Cardiac muscle cell (in vitro differentiated cells and primary cell): ENCODE results near the gene LST1. TPM values are rescaled to one million over a fixed set of nuclear protein-coding genes. Genes with fewer than 3 reads are reported as not detected.

Source experiments
- DNase-seq, 2 donors: peaks; one replicate each; pipeline versions ENCODE4 v3.0.0 to v3.0.0-alpha.2; 2010 to 2017; ENCODE audit warnings: low read depth in 1 of 2, low spot score in 1 of 2
- H3K27ac ChIP-seq: fragments of 200-600 bp; sonication (generic); 2 replicates; pipeline ENCODE4 v1.5.1; 2016
- H3K27me3 ChIP-seq: fragments of 200-600 bp; sonication (generic); 2 replicates; pipeline ENCODE4 v1.6.0; 2016; ENCODE audit warnings: control low read depth
- H3K36me3 ChIP-seq: fragments of 200-600 bp; sonication (generic); 2 replicates; pipeline ENCODE4 v1.5.1; 2016; ENCODE audit warnings: control low read depth
- H3K4me1 ChIP-seq: fragments of 200-600 bp; sonication (generic); 2 replicates; pipeline ENCODE4 v1.8.1; 2017; ENCODE audit warnings: low read depth, mild to moderate bottlenecking, mixed run types
- H3K4me3 ChIP-seq: fragments of 200-600 bp; sonication (generic); 2 replicates; pipeline ENCODE4 v1.5.1; 2016; ENCODE audit warnings: mild to moderate bottlenecking
- H3K9me3 ChIP-seq: fragments of 200-600 bp; sonication (generic); 2 replicates; pipeline ENCODE4 v1.5.1; 2017; ENCODE audit warnings: low read depth, mild to moderate bottlenecking, control low read depth
- polyA plus RNA-seq: library from polyadenylated mRNA; unstranded; fragments of >200 nt; fragmentation: Nextera tagmentation; extraction: Ambion mirVana; gene quantifications from 2 replicates; pipeline ENCODE4 v1.2.1, GENCODE V29; 2016
- total RNA-seq: library from RNA; depleted of rRNA; stranded (reverse); fragments of >200 nt; gene quantifications from 2 replicates; pipeline ENCODE4 v1.2.3, GENCODE V29; 2016
- TF ChIP-seq, protein P1 (sequence below): IDR thresholded peaks from 2 replicates; pipeline ENCODE4 v1.5.1; 2012; ENCODE audit warnings: low read depth, mild to moderate bottlenecking, low read length

Gene LST1
- total and polyA plus RNA-seq, 2 experiments from 2014 or later: not detected

DNA sequence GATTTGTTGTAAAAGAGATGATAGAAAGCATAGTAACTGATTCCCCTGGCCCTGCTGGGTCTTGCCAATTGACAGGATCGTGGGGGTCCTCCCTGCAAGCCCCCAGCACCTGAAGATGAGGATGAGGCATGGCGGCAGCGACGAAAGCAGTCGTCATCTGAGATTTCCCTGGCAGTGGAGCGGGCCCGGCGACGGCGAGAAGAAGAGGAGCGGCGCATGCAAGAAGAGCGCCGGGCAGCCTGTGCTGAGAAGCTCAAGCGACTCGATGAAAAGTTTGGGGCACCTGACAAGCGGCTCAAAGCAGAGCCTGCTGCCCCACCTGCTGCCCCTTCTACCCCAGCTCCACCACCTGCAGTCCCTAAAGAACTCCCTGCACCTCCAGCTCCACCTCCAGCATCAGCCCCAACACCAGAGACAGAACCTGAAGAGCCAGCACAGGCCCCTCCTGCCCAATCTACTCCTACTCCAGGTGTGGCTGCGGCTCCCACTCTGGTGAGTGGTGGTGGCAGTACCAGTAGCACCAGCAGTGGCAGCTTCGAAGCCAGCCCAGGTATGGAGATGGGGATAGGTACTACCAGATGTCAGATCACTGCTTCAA is 41.7 kb downstream of the LST1 start:
- no peaks in the 10 kb centered on the region for H3K4me1 ChIP-seq
- H3K9me3 ChIP-seq: no peaks in the 10 kb centered on the region
- TF ChIP-seq, protein P1, sequence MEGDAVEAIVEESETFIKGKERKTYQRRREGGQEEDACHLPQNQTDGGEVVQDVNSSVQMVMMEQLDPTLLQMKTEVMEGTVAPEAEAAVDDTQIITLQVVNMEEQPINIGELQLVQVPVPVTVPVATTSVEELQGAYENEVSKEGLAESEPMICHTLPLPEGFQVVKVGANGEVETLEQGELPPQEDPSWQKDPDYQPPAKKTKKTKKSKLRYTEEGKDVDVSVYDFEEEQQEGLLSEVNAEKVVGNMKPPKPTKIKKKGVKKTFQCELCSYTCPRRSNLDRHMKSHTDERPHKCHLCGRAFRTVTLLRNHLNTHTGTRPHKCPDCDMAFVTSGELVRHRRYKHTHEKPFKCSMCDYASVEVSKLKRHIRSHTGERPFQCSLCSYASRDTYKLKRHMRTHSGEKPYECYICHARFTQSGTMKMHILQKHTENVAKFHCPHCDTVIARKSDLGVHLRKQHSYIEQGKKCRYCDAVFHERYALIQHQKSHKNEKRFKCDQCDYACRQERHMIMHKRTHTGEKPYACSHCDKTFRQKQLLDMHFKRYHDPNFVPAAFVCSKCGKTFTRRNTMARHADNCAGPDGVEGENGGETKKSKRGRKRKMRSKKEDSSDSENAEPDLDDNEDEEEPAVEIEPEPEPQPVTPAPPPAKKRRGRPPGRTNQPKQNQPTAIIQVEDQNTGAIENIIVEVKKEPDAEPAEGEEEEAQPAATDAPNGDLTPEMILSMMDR: no peak
- no peak overlapping the region for H3K27ac ChIP-seq
- H3K4me3 ChIP-seq: no peak overlapping the region
- DNase-seq: no peak
- H3K36me3 ChIP-seq: peaks cover 87% of the 10 kb centered on the region
- no peaks in the 10 kb centered on the region for H3K27me3 ChIP-seq

DNA sequence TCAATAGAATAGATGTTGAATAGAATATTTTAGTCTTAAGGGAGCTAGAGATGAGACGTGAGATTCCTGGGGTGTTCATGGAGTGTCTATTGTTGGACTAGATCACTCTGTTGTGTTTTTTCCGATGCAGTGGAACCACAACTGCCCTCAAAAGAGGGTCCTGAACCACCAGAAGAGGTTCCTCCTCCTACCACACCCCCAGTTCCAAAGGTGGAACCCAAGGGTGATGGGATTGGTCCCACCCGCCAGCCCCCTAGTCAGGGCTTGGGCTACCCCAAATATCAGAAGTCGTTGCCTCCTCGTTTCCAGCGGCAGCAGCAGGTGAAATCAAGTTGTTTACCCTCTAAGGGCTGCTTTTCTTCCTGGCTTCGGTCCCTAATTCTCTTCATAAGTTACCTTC is 42.9 kb downstream of the LST1 start:
- no peak for DNase-seq
- H3K27me3 ChIP-seq: no peaks in the 10 kb centered on the region
- TF ChIP-seq, protein P1: no peak
- no peaks in the 10 kb centered on the region for H3K4me1 ChIP-seq
- peaks cover 90% of the 10 kb centered on the region for H3K36me3 ChIP-seq
- H3K27ac ChIP-seq: no peak overlapping the region
- H3K4me3 ChIP-seq: no peak overlapping the region
- no peaks in the 10 kb centered on the region for H3K9me3 ChIP-seq

DNA sequence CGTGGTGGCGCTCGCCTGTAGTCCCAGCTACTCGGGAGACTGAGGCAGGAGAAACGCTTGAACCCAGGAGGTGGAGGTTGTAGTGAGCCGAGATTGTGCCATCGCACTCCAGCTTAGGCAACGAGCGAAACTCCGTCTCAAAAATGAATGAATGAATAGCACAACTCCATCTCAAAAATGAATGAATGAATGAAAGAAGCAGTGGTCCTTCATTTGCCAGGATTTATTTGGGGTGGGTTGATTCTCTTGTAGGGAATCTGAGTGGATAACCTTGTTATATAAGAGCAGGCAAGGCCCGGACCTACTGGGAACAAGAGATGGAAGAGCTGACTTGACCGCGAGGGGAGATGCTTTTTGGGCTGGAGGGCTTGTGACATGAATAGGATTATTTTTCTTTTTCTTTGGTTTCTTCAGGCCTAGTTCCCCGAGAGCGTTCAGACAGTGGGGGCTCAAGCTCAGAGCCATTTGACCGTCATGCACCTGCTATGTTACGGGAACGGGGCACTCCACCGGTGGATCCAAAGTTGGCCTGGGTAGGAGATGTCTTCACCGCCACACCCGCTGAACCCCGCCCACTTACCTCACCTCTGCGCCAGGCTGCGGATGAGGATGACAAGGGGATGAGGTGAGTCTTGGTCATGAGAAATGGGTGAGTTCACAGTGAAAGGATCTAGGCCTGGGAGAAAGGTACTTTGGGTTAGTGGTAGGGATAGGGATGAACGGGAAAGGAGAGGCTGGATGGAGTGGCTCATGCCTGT is 44.3 kb downstream of the LST1 start:
- no peaks in the 10 kb centered on the region for H3K27me3 ChIP-seq
- H3K27ac ChIP-seq: peak overlapping the region; percentile 23
- DNase-seq: no peak
- no peaks in the 10 kb centered on the region for H3K9me3 ChIP-seq
- peaks cover 91% of the 10 kb centered on the region for H3K36me3 ChIP-seq
- H3K4me1 ChIP-seq: no peaks in the 10 kb centered on the region
- no peak overlapping the region for H3K4me3 ChIP-seq
- TF ChIP-seq, protein P1: no peak

DNA sequence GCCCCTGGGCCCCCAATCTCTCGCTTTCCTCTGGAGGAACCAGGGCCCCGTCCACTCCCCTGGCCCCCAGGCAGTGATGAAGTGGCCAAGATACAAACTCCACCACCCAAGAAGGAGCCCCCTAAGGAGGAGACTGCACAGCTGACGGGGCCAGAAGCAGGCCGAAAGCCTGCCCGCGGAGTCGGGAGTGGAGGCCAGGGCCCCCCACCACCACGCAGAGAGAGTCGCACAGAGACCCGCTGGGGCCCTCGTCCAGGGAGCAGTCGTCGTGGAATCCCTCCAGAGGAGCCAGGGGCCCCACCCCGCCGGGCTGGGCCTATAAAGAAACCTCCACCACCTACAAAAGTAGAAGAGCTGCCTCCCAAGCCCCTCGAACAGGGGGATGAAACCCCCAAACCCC is 45.1 kb downstream of the LST1 start:
- TF ChIP-seq, protein P1: no peak
- H3K27ac ChIP-seq: peak overlapping the region; percentile 23
- H3K4me3 ChIP-seq: no peak overlapping the region

DNA sequence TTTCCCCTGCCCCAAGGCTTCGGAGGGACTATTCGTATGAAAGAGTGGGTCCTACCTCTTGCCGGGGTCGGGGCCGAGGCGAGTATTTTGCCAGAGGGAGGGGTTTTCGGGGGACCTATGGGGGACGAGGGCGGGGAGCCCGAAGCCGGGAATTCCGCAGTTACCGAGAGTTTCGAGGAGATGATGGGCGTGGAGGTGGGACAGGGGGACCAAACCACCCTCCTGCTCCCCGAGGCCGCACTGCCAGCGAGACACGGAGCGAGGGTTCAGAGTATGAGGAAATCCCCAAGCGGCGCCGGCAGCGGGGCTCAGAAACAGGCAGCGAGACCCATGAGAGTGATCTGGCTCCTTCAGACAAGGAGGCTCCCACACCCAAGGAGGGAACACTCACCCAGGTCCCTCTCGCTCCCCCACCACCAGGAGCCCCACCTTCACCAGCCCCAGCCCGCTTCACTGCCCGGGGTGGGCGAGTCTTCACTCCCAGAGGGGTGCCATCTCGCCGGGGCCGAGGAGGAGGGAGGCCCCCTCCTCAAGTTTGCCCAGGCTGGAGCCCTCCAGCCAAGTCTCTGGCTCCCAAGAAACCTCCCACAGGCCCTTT is 45.7 kb downstream of the LST1 start:
- Histone ChIP-seq H3K9me3 (no peaks in the 10 kb centered on the region), H3K4me3 (no peak overlapping the region)

More for the DNA sequence above, 45.1 kb downstream of the LST1 start:
- Histone ChIP-seq H3K9me3 (no peaks in the 10 kb centered on the region), H3K4me1 (no peaks in the 10 kb centered on the region), H3K36me3 (peaks cover 91% of the 10 kb centered on the region), H3K27me3 (no peaks in the 10 kb centered on the region)
- DNase-seq: no peak

More for the DNA sequence above, 45.7 kb downstream of the LST1 start:
- no peak for DNase-seq
- Histone ChIP-seq H3K4me1 (no peaks in the 10 kb centered on the region), H3K27ac (peak overlapping the region; percentile 80), H3K27me3 (no peaks in the 10 kb centered on the region), H3K36me3 (peaks cover 91% of the 10 kb centered on the region)
- TF ChIP-seq, protein P1: no peak
